ENCODE measurements around the gene GP1BB.

Gene GP1BB

DNA sequence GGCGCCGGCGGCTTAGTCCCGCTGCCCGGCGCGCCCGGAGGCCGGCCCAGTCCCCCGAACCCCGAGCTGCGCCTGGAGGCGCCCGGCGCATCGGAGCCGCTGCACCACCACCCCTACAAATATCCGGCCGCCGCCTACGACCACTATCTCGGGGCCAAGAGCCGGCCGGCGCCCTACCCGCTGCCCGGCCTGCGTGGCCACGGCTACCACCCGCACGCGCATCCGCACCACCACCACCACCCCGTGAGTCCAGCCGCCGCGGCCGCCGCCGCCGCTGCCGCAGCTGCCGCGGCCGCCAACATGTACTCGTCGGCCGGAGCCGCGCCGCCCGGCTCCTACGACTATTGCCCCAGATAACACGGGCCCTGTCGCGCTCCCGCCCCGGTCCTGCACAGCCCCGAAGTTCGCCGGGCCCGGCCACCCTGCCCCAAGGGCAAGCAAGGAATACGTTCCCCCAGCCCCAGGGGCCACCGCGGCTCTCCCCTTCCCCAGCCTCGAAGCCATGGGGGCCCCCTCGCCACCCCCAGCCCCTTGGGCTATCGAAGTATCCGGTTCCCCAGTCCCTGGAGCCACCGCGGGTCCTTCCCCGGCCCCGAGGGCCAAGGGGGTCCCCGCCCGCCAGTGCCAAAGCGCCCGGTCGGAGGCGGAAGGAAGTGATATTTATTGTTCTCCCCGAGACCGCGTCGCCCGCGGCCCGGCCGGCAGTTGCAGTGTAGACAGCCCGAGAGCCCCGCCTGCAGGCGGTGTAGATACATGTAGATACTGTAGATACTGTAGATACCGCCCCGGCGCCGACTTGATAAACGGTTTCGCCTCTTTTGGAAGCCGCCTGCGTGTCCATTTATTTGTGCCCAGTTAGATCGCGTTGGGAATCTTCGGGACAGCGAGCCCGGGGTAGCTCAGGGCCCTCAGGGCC is 43.4 kb downstream of the GP1BB start:
- DNase-seq (ENCODE audit: low read depth, low spot score): peak; percentile 39

GRCh38 chr22:19767427-19768341 is 44.3 kb downstream of the GP1BB start:
- DNase-seq (ENCODE audit: low read depth, low spot score): no peak

- no peak for DNase-seq (ENCODE audit: low read depth, low spot score)
These were observed 46.0 kb downstream of the GP1BB start for GRCh38 chr22:19769393-19769715.

DNA sequence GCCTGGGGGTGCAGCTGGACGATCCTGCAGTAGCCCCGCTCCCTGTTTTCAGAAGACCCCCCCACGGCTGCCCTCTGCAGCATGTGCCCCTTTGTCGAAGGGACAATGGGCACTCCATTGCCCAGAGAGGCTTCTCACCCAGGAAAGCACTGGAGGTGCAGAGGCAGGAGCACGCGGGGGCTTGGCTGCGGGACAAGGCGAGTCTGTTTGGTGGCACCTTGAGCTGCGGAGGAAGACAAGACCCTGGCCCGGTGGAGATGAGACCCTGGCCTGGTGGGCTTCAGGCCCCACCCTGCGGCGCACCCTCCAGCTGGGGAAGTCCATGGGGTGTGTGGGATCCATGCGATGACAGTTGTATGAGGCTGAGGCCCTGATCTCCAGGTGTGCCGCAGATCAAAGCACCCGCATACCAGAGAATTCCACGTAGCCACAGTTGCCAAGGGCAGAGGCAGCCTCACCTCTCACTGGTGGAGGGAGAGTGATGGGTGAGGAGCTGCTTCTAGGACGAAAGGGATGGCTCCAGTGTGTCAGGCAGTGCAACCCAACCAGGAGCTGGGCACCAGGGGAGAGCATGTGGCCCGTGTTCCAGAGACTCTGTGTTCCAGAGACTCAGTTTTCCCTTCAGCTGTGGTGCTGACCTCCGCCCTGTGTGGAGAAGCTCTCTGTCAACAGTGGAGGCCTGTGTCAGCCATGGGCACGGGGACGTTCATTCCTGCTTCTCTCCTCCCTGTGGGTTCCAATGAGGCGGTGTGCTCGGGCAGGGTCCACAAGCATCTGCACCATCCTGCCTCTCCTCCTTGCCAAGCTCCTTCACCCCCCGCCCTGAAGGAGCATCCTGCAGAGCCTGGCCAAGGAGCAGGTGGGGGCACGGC is 47.2 kb downstream of the GP1BB start:
- DNase-seq (ENCODE audit: low read depth, low spot score): no peak

- no peak for DNase-seq (ENCODE audit: low read depth, low spot score)
These were observed 49.0 kb downstream of the GP1BB start for GRCh38 chr22:19772422-19772672.

- no peak for DNase-seq (ENCODE audit: low read depth, low spot score)
These were observed 49.5 kb downstream of the GP1BB start for GRCh38 chr22:19772673-19773469.

- no peak for DNase-seq (ENCODE audit: low read depth, low spot score)
These were observed 50.2 kb downstream of the GP1BB start for GRCh38 chr22:19773470-19774040.

Data from astrocyte of the hippocampus (primary cell).